Activated CD8-positive, alpha-beta memory T cell treated with anti-CD3 and anti-CD28 coated beads for 48 hours (primary cell): ENCODE measurements around the gene ELMOD3.
"Not testable (repeated sequence)": the region's sequence is repeated elsewhere in the genome, so short reads cannot be mapped to it uniquely, and the experiment has no call there.

Experiments used
- DNase-seq, 3 experiments: peaks; one replicate each; pipeline ENCODE4 v3.0.0-alpha.2; 2020; ENCODE audit warnings: low read depth in 2 of 3, low spot score in 2 of 3

The ELMOD3 gene

GRCh38 chr2:85354286-85355072 is at the start of gene ELMOD3, which contains the start of gene RETSAT:
ELMOD3 (plus strand) TSS chr2:85354769; CDS start chr2:85357199, 2,430 bp downstream.
RETSAT (minus strand) TSS chr2:85354528; CDS start chr2:85354507, 21 bp downstream.
- peak; percentile 76 to 87 (median 85) for DNase-seq

GRCh38 chr2:85307527-85307897 is 47.1 kb upstream of the ELMOD3 start:
- DNase-seq, result no peak

GRCh38 chr2:85308201-85308600 is 46.4 kb upstream of the ELMOD3 start:
- no peak for DNase-seq

- no peak for DNase-seq
Observed at GRCh38 chr2:85308896-85309555, 45.5 kb upstream of the ELMOD3 start.

DNA sequence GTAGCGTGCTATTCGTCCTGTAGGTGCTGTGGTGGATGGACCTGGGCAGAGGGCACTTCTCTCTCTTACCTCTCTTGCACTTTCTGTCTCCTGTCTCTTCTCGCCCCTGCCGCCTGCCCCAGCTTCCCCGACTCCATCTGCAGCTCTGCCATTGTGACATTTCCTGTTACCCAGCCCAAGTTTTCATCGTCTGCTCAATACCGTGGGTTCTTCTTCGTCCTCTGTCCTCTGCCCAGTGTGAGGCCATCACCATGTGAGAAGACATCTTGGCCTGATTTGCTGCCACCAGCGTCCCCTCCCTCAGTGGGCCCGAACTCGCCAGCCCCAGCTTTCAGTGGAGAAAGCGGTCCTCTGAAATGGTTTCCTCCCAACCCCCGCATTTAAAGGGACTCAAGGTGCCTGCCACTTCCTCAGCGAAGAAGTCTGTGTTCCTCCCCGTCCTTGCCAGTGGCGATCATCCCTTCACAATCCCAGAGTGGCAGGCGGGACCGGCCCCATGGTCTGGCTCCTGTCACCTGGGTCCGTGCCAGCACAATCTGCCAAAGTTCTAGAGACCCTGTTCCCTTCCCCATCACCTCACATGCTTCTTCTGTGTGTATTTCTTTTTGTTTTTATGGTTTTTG is 44.8 kb upstream of the ELMOD3 start:
- DNase-seq, result no peak

GRCh38 chr2:85310330-85310729 is 44.2 kb upstream of the ELMOD3 start:
- no peak for DNase-seq

DNA sequence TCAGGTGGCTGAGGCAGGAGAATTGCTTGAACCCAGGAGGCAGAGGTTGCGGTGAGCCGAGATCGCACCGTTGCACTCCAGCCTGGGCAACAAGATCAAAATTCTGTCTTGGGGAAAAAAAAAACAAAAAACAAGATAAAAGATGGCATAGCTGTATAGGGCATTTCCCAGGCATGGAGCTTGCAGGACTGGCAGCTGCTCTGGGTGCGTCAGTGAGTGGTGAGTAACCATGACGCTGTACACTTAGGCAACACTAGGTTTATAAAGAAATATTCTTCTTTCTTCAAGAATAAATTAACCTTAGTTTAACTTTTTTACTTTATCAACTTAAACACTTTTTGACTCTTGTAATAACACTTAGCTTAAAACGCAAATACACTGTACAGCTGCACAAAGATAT is 42.2 kb upstream of the ELMOD3 start:
- no peak for DNase-seq

DNA sequence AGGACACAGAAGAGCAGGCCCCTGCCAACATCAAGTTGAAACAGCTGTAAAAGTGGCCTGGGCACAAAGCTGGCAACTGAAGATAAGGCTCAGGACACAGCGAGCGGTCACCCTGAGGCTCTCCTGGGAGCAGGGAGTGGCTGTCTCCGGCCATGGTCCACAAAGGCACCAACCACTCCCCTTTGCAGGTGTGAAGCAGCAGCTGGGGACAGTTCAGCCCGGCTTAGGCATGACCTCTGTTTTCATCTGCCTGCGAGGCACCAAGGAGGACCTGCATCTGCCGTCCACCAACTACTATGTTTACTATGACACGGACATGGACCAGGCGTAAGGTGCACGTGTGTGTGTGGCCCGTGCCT is 39.7 kb upstream of the ELMOD3 start:
- DNase-seq, result no peak

DNA sequence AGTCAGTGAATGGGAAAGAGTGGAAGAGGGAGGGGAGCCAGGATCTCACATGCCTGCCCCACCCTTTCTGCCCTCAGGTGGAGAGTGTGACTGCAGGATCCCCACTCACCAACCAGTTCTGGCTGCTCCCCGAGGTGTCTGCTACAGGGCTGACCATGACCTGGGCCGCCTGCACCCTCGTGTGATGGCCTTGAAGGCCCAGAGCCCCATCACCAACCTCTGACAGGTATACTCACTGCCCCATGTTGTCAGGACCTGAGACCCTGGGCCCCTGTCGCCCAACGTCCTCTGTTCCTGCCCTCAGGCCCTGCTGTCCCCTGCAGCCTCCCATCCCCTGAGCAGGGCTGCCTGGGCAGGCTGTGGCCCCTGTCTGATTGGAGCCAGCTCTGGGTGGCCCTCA is 38.6 kb upstream of the ELMOD3 start:
- not testable (repeated sequence) for DNase-seq

DNA sequence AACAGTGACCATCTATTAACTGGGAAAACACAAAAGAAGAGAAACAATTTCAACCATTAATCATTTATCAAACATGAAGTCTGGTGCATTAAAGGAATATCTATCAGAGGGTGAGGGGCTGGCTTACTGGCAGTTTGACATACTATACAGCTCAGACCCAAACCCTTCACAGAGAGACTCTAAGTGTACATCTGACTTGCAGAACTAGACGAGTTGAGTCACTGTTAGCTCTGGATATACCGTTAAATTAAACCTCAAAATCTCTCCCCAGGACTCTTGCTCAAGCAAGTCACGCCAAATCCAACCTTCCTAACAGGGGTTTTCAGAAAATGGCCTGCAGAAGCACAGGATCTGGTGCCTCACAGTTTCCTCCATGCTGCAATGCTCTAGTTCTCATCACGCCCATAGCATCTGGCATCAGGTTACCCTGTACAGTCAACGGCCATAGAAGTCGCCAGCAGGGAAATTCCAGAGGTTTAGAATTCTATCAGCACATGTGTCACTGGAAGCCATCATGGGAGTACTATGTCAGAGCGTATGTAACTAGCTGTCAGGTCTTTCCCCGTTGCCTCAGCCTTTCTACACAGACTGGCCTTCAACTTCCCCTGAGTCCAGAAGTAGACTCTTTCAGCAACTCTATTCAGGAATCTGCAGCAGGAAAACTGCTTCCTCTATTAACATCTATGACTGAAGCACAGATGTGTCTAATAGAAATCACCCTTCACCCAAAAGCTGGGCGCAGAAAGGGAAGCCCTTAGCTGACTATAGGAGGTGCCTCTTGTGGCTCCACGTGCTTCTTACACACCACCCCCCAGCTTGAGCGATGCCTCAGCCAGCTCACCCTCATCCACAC is 36.1 kb upstream of the ELMOD3 start:
- DNase-seq, result no peak

DNA sequence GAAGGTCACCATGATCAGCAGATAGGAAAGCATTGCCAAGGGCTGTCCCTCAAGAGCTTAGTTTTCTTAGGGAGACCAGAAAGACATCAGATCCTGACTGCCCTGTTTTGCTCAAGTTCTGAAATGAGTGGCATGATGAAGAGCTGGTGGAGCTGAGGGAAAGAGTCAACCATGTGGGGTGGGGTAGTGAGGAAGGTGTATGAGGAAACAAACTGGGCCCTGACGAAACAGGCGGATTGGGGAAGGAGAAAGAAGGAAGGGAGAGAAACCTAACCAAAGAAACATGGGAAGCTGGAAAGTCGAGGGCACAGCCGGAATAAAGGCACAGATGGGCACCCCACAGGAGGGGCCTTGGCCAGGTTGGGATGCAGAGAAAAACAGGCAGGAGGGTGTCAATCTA is 34.8 kb upstream of the ELMOD3 start:
- no peak for DNase-seq

GRCh38 chr2:85323351-85323987 is 31.1 kb upstream of the ELMOD3 start:
- no peak for DNase-seq

- not testable (repeated sequence) for DNase-seq
Observed at GRCh38 chr2:85323988-85324367, 30.6 kb upstream of the ELMOD3 start.

- no peak for DNase-seq
Observed at GRCh38 chr2:85324639-85325465, 29.7 kb upstream of the ELMOD3 start.

GRCh38 chr2:85325466-85325811 is 29.1 kb upstream of the ELMOD3 start:
- DNase-seq, result no peak

- DNase-seq, result peak in 2 of 3 experiments; percentile 15 to 22
Observed at GRCh38 chr2:85326406-85327159, 28.0 kb upstream of the ELMOD3 start.

DNA sequence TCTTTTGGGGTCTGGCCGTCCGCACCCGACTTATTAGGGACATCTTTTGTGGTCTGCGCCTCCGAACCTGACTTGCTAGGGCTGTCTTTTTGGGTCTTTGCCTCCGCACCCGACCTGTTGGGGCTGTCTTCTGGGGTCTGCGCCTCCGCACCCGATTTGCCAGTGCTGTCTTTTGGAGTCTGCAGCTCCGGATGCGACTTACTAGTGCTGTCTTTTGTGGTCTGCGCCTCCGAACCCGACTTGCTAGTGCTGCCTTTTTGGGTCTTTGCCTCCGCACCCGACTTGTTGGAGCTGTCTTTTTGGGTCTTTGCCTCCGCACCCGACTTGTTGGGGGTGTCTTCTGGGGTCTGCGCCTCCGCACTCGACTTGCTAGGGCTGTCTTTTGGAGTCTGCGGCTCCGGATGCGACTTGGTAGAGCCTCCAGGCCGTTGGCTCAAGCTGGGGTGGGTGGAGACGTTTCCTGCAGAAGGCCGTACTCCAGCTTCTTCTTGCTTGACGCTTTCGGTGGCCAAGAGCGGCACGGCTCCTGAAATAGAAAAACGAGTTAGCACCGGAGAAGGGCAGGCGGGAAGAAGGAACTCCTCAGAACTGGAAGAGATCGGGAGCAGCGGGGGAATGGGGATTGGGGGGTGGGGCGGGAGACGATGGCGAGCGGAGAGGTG is 27.3 kb upstream of the ELMOD3 start:
- peak in 2 of 3 experiments; percentile 25 to 38 for DNase-seq

GRCh38 chr2:85327822-85328617 is 26.5 kb upstream of the ELMOD3 start, which contains the start of gene TGOLN2:
TGOLN2 (minus strand) TSS chr2:85327989; CDS start chr2:85327962, 27 bp downstream.
- DNase-seq, result peak; percentile 80 to 84 (median 82)
